ENCODE results near the gene ACSS3. TPM values are rescaled to one million over a fixed set of nuclear protein-coding genes. Genes with fewer than 3 reads are reported as not detected.
"Not testable (repeated sequence)": the region's sequence is repeated elsewhere in the genome, so short reads cannot be mapped to it uniquely, and the experiment has no call there.

Gene ACSS3
- total RNA-seq, 1 donor from 2014 or later: 15.7 TPM

DNA sequence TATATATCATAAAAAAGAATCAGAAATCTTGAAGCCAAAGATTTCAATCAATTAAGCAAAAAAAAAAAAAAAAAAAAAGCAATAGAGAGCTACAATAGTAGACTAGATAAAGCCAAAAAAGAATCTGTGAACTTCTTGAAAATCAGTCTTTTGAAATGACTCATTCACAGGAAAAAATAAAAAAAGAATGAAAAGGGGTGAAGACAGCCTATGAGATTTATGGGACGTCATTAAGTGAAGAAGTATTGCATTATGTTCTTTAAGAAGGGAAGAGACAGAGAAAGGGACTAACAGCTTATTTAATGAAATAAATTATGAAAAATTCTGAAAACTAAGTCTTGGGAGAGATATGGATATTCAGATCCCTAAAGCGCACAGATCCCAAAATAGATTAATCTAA lies 103.8 kb downstream of the ACSS3 start:
- Mint-ChIP-seq H3K36me3 (ENCODE audit: low read depth) (peaks cover 30% of the 10 kb centered on the region), H3K4me3 (no peak overlapping the region), H3K9me3 (peaks cover 5% of the 10 kb centered on the region), H3K4me1 (no peaks in the 10 kb centered on the region), H3K27me3 (ENCODE audit: low read depth) (no peaks in the 10 kb centered on the region), H3K27ac (ENCODE audit: unreplicated experiment) (no peak overlapping the region)
- no peak for DNase-seq (ENCODE audit: low read depth, low spot score)
- TF ChIP-seq, protein P1, sequence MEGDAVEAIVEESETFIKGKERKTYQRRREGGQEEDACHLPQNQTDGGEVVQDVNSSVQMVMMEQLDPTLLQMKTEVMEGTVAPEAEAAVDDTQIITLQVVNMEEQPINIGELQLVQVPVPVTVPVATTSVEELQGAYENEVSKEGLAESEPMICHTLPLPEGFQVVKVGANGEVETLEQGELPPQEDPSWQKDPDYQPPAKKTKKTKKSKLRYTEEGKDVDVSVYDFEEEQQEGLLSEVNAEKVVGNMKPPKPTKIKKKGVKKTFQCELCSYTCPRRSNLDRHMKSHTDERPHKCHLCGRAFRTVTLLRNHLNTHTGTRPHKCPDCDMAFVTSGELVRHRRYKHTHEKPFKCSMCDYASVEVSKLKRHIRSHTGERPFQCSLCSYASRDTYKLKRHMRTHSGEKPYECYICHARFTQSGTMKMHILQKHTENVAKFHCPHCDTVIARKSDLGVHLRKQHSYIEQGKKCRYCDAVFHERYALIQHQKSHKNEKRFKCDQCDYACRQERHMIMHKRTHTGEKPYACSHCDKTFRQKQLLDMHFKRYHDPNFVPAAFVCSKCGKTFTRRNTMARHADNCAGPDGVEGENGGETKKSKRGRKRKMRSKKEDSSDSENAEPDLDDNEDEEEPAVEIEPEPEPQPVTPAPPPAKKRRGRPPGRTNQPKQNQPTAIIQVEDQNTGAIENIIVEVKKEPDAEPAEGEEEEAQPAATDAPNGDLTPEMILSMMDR (conservative IDR thresholded peaks at IDR 0.05): no peak

DNA sequence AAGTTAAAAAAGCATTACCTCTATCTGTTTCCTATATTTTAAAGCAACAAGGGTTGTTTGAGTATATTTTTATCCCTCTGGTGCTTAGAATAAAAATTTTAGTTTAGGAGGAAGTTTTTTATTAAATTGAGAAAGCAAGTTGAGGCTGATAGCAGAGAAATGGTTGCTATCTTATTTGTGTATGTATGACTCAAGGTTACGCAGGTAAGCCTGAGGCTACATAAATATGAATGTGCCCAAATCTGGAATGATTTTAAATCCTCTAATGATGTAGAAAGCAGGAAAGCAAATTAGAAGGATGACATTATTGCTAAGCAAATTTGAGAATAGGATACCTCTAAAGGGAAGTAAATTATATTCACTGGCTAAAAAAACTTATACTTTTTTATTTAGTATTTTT lies 109.8 kb downstream of the ACSS3 start:
- no peak overlapping the region for H3K4me3 Mint-ChIP-seq
- no peak for DNase-seq (ENCODE audit: low read depth, low spot score)
- H3K27me3 Mint-ChIP-seq (ENCODE audit: low read depth): no peaks in the 10 kb centered on the region
- no peak overlapping the region for H3K27ac Mint-ChIP-seq (ENCODE audit: unreplicated experiment)
- H3K36me3 Mint-ChIP-seq (ENCODE audit: low read depth): peaks cover 18% of the 10 kb centered on the region
- TF ChIP-seq, protein P1 (conservative IDR thresholded peaks at IDR 0.05): no peak
- H3K4me1 Mint-ChIP-seq: no peaks in the 10 kb centered on the region
- H3K9me3 Mint-ChIP-seq: no peaks in the 10 kb centered on the region

DNA sequence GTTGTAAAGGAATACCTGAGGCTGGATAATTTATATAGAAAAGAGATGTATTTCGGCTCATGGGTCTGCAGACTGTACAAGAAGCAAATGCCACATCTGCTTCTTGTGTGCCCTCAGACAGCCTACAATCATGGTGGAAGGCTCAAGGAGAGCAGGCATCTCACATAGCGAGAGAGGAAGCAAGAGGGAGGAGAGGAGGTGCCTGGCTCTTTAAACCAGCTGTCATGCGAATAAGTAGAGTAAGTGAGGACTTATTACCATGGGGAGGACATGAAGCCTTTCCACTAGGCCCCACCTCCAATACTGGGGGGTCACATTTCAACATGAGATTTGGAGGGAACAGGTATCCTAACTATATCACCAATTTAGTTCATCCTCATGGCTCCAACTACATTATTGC lies 118.7 kb downstream of the ACSS3 start:
- DNase-seq (ENCODE audit: low read depth, low spot score): no peak
- Mint-ChIP-seq H3K9me3 (no peaks in the 10 kb centered on the region), H3K27ac (ENCODE audit: unreplicated experiment) (no peak overlapping the region), H3K4me3 (no peak overlapping the region), H3K36me3 (ENCODE audit: low read depth) (peaks cover 2% of the 10 kb centered on the region), H3K27me3 (ENCODE audit: low read depth) (no peaks in the 10 kb centered on the region), H3K4me1 (no peaks in the 10 kb centered on the region)
- TF ChIP-seq, protein P1 (conservative IDR thresholded peaks at IDR 0.05): no peak

DNA sequence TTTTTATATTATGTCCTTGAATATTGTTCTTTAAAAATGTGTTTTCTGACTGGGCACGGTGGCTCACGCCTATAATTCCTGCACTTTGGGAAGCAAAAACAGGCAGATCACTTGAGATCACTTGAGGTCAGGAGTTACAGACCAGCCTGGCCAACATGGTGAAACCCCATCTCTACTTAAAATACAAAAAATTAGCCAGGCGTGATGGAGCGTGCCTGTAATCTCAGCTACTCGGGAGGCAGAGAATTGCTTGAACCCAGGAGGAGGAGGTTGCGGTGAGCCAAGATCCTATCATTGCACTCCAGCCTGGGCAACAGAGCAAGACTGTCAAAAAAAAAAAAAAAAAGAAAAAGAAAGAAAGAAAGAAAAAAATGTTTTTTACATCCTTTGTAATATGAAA lies 122.7 kb downstream of the ACSS3 start:
- not testable (repeated sequence) for H3K27ac Mint-ChIP-seq (ENCODE audit: unreplicated experiment); H3K4me1 Mint-ChIP-seq; H3K36me3 Mint-ChIP-seq (ENCODE audit: low read depth); H3K4me3 Mint-ChIP-seq; H3K9me3 Mint-ChIP-seq; DNase-seq (ENCODE audit: low read depth, low spot score); H3K27me3 Mint-ChIP-seq (ENCODE audit: low read depth)

DNA sequence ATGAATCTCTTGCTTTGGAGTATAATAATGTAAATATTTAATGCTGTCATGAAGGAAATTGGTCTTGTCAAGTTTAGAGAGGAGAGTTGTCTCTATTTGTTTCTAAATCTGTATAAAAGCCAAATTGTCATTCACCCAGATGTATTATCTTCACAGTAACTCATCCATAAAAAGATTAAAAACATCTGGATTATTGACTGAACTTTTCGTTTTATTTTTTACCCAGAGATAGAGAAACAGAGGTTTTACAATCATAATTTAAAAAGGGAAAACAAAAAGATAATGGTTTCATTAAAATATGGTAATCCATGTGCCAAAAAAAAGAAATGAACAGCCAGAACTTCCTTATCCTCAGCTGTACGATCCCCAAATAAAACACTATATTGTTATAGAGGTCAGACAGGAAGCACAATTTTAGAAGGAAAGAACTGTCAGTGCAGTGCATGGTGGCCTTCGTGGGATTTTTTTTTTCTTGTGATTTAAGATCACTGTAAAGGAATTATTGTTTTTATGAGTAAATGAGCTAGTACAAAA lies 125.9 kb downstream of the ACSS3 start:
- no peak overlapping the region for H3K4me3 Mint-ChIP-seq
- DNase-seq (ENCODE audit: low read depth, low spot score): no peak
- TF ChIP-seq, protein P1 (conservative IDR thresholded peaks at IDR 0.05): no peak
- no peaks in the 10 kb centered on the region for H3K27me3 Mint-ChIP-seq (ENCODE audit: low read depth)
- peaks cover 3% of the 10 kb centered on the region for H3K36me3 Mint-ChIP-seq (ENCODE audit: low read depth)
- H3K4me1 Mint-ChIP-seq: peaks cover 35% of the 10 kb centered on the region
- no peak overlapping the region for H3K27ac Mint-ChIP-seq (ENCODE audit: unreplicated experiment)
- H3K9me3 Mint-ChIP-seq: no peaks in the 10 kb centered on the region

DNA sequence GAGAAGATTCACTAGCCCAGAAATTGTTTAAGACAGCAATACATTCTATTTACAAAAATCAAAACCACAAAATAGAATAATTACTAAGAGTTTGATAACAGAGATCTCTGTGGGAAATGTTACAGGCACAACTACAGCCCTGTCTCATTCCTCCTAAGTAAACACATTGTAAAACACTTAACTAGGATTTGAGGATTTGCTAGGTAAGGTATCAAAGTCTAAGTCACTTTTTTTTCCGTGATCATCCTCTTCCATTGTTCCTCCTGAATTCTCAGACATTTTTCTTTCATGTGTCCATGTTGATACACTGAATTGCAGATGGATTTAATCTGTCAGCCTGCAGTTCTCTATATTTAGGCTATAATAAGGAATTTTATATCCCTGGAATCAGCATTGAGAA lies 127.5 kb downstream of the ACSS3 start:
- DNase-seq (ENCODE audit: low read depth, low spot score): no peak
- H3K36me3 Mint-ChIP-seq (ENCODE audit: low read depth): peaks cover 3% of the 10 kb centered on the region
- H3K4me1 Mint-ChIP-seq: peaks cover 36% of the 10 kb centered on the region
- no peak overlapping the region for H3K27ac Mint-ChIP-seq (ENCODE audit: unreplicated experiment)
- H3K27me3 Mint-ChIP-seq (ENCODE audit: low read depth): no peaks in the 10 kb centered on the region
- no peaks in the 10 kb centered on the region for H3K9me3 Mint-ChIP-seq
- no peak overlapping the region for H3K4me3 Mint-ChIP-seq
- TF ChIP-seq, protein P1 (conservative IDR thresholded peaks at IDR 0.05): no peak

All from neural crest cell (in vitro differentiated cells).